ENCODE results near the gene CYTH2. TPM values are rescaled to one million over a fixed set of nuclear protein-coding genes. Genes with fewer than 3 reads are reported as not detected.
"Not testable (repeated sequence)": the region's sequence is repeated elsewhere in the genome, so short reads cannot be mapped to it uniquely, and the experiment has no call there.

Gene CYTH2
- total RNA-seq, 2 experiments from 2014 or later, result 22.5 to 24.2 TPM

- POLR2A ChIA-PET, result no interaction called here
- CTCF ChIA-PET, result interaction anchor here (1.1 to 2.4 kb wide), 3 partner anchors 10 to 105 kb away, joined by 4 to 9 read pairs (median 7); no protein-coding TSS in a partner anchor
- Mint-ChIP-seq H3K27me3 (no peaks in the 10 kb centered on the region), H3K9me3 (ENCODE audit: low read depth) (no peaks in the 10 kb centered on the region), H3K36me3 (ENCODE audit: low read depth) (no peaks in the 10 kb centered on the region), H3K27ac (peak overlapping the region; percentile 25), H3K4me3 (peak overlapping the region; percentile 76), H3K4me1 (peaks cover 11% of the 10 kb centered on the region)
- ATAC-seq (no peak), DNase-seq (no peak)
- intact Hi-C loops (cut with DNase I, micrococcal nuclease), result loop anchor here in 1 of 2 experiments (1.0 kb wide), 1 partner anchor 10 kb away; the partner anchor contains the start of gene CYTH2
Observed at GRCh38 chr19:48479686-48480085, 10.5 kb downstream of the CYTH2 start.

DNA sequence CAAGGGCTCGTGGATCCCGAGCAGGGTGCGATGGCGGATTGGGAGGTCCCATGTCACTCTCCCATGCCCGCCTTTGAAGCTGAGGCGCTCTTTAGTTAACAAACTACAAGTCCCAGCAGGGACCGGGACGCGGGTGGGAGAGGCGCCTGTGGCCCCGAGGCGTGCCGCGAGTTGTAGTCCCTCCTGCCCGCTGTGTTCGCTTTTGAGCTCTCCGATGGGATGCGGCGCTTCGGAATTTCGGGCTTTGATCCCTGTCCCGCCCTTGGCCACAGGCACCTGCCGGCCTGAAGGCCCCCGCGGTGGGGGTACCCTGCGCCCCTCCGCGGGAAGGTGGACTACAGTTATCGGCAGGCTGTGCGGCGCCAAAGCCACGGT, 11.0 kb downstream of the CYTH2 start:
- ATAC-seq, result peak; percentile 54
- no peaks in the 10 kb centered on the region for H3K9me3 Mint-ChIP-seq (ENCODE audit: low read depth)
- intact Hi-C loops (cut with DNase I, micrococcal nuclease), result loop anchor here in 1 of 2 experiments (1.0 kb wide), 1 partner anchor 11 kb away; the partner anchor contains the start of gene CYTH2
- H3K27ac Mint-ChIP-seq, result peak overlapping the region; percentile 86
- peak; percentile 69 for DNase-seq
- H3K27me3 Mint-ChIP-seq, result no peaks in the 10 kb centered on the region
- peaks cover 11% of the 10 kb centered on the region for H3K4me1 Mint-ChIP-seq
- CTCF ChIA-PET, result interaction anchor here (0.6 to 2.4 kb wide), 4 partner anchors 9 to 225 kb away, joined by 3 to 9 read pairs (median 6); no protein-coding TSS in a partner anchor
- no peaks in the 10 kb centered on the region for H3K36me3 Mint-ChIP-seq (ENCODE audit: low read depth)
- H3K4me3 Mint-ChIP-seq, result peak overlapping the region; percentile 76
- POLR2A ChIA-PET, result no interaction called here

DNA sequence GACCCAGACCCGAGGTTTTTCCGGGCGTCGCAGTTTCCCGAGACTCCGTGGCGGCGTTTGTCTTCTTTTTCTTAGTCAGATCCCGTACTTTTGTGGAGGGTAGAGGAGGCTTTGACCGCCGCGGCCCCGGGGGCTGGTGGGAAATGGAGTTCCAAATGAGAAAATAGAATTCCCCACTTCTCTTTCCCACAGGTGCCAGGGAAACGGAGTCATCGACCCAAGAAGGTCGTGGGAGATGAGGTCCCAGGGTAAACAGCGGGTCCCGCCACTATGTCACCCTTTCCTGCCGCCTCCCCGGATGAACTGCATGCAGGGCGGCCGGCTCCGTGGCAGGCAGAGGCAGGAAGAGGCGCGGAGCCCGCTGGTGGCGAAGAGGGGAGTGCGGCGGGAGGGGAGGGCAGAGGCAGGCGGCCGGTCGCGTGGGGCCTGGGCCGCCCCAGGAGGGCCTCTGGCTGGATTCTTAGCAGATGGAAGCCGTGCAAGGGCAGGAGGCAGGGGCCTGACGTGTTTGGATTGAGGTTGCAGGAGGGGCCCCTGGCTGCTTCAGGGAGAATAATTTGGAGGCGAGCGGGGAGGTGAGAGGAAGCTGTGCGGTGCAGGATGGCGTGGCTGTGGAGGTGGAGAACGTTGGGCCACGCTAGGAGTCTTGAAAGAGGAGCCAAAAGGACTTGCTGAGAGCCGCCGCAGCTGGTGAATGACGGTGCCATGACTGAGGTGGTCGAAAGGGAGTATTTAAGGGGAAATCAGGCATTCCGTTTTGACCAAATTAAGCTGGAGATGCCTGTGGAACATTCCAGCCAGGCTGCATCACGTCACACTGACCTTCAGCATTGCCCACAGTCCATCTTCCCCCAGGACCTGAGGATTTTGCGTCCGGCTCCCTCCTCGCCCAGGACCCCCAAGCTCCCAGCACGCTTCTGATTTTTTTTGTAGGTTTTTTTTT, 11.7 kb downstream of the CYTH2 start:
- H3K4me1 Mint-ChIP-seq, result peaks cover 11% of the 10 kb centered on the region
- intact Hi-C loops (cut with DNase I, micrococcal nuclease), result loop anchor here in 1 of 2 experiments (1.0 kb wide), 1 partner anchor 12 kb away; the partner anchor contains the start of gene CYTH2

GRCh38 chr19:48481846-48482639, 12.9 kb downstream of the CYTH2 start:
- H3K36me3 Mint-ChIP-seq (ENCODE audit: low read depth), result no peaks in the 10 kb centered on the region
- H3K4me3 Mint-ChIP-seq, result peak overlapping the region; percentile 76
- ATAC-seq (no peak), DNase-seq (no peak)
- POLR2A ChIA-PET, result no interaction called here
- intact Hi-C loops (cut with DNase I, micrococcal nuclease), result no loop called here
- no peak overlapping the region for H3K27ac Mint-ChIP-seq
- H3K4me1 Mint-ChIP-seq, result peaks cover 11% of the 10 kb centered on the region
- H3K9me3 Mint-ChIP-seq (ENCODE audit: low read depth), result no peaks in the 10 kb centered on the region
- H3K27me3 Mint-ChIP-seq, result no peaks in the 10 kb centered on the region
- CTCF ChIA-PET, result interaction anchor here (0.6 to 1.3 kb wide), 3 partner anchors 8 to 96 kb away, joined by 3 to 12 read pairs (median 3); no protein-coding TSS in a partner anchor

More for the DNA sequence above, 11.7 kb downstream of the CYTH2 start:
- peak overlapping the region; percentile 76 for H3K4me3 Mint-ChIP-seq
- H3K27ac Mint-ChIP-seq, result peak overlapping the region; percentile 86
- ATAC-seq (peak; percentile 80), DNase-seq (peak; percentile 77)
- H3K36me3 Mint-ChIP-seq (ENCODE audit: low read depth), result no peaks in the 10 kb centered on the region
- POLR2A ChIA-PET, result interaction anchor here (0.6 to 1.2 kb wide), 3 partner anchors 12 to 117 kb away, joined by 4 to 5 read pairs (median 5); partner anchors contain the start of genes SYNGR4 and TMEM143
- CTCF ChIA-PET, result interaction anchor here (0.6 to 2.4 kb wide), 10 partner anchors 9 to 1215 kb away, joined by 3 to 12 read pairs (median 3); no protein-coding TSS in a partner anchor
- H3K27me3 Mint-ChIP-seq, result no peaks in the 10 kb centered on the region
- no peaks in the 10 kb centered on the region for H3K9me3 Mint-ChIP-seq (ENCODE audit: low read depth)

GRCh38 chr19:48483301-48483700, 14.1 kb downstream of the CYTH2 start:
- Mint-ChIP-seq H3K9me3 (ENCODE audit: low read depth) (no peaks in the 10 kb centered on the region), H3K27ac (no peak overlapping the region), H3K27me3 (no peaks in the 10 kb centered on the region), H3K36me3 (ENCODE audit: low read depth) (no peaks in the 10 kb centered on the region), H3K4me3 (no peak overlapping the region), H3K4me1 (peaks cover 11% of the 10 kb centered on the region)
- CTCF ChIA-PET, result no interaction called here
- POLR2A ChIA-PET, result no interaction called here
- ATAC-seq, result no peak
- intact Hi-C loops (cut with DNase I, micrococcal nuclease), result no loop called here
- no peak for DNase-seq

DNA sequence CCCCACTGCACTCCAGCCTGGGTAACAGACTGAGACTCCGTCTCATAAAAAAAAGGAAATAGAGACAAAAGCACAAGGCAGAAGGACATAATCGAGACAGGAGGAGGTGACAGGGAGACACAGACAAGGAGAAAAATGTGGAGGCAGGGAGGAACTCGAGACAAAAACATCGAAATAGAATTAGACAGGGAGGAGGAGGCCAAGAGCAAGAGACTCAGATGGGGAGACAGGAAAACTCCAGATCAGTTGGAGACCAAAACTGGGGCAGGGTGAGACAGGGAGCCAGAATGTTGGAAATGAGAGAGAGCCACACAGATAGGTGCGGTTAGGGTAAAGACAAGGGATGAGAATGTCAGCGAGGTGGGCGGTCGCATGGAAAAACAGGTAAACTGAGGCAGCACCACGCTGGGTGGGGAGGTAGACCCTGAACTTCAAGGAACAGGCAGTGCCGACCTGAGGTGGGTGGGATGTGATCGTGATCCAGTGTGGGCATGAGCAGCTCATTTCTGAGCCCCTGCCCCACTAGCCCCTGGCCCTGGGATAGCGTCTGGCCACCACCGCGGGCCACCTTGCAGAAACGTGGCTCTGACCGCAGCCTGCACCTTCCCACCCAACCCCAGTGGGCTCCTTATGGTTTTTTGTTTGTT, 15.2 kb downstream of the CYTH2 start:
- no peaks in the 10 kb centered on the region for H3K27me3 Mint-ChIP-seq
- no peak overlapping the region for H3K4me3 Mint-ChIP-seq
- CTCF ChIA-PET, result interaction anchor here (0.7 kb wide), 1 partner anchor 412 kb away, joined by 3 read pairs; no protein-coding TSS in a partner anchor
- no peaks in the 10 kb centered on the region for H3K9me3 Mint-ChIP-seq (ENCODE audit: low read depth)
- no peak overlapping the region for H3K27ac Mint-ChIP-seq
- intact Hi-C loops (cut with DNase I, micrococcal nuclease), result no loop called here
- H3K4me1 Mint-ChIP-seq, result peaks cover 11% of the 10 kb centered on the region
- no peaks in the 10 kb centered on the region for H3K36me3 Mint-ChIP-seq (ENCODE audit: low read depth)
- ATAC-seq (no peak), DNase-seq (no peak)
- POLR2A ChIA-PET, result no interaction called here

GRCh38 chr19:48484931-48485612, 15.9 kb downstream of the CYTH2 start:
- no peak for ATAC-seq

GRCh38 chr19:48486706-48487105, 17.5 kb downstream of the CYTH2 start:
- POLR2A ChIA-PET, result interaction anchor here (0.7 kb wide), 1 partner anchor 127 kb away, joined by 8 read pairs; no protein-coding TSS in a partner anchor
- H3K27me3 Mint-ChIP-seq; ATAC-seq; DNase-seq; intact Hi-C loops (cut with DNase I, micrococcal nuclease); H3K27ac Mint-ChIP-seq; H3K4me3 Mint-ChIP-seq; H3K36me3 Mint-ChIP-seq (ENCODE audit: low read depth); H3K9me3 Mint-ChIP-seq (ENCODE audit: low read depth): not testable (repeated sequence)
- CTCF ChIA-PET, result interaction anchor here (0.7 to 1.6 kb wide), 5 partner anchors 21 to 122 kb away, joined by 3 to 7 read pairs (median 3); partner anchors contain the start of gene KDELR1
- H3K4me1 Mint-ChIP-seq, result peaks cover 14% of the 10 kb centered on the region

More at GRCh38 chr19:48484931-48485612, 15.9 kb downstream of the CYTH2 start:
- Mint-ChIP-seq H3K36me3 (ENCODE audit: low read depth) (no peaks in the 10 kb centered on the region), H3K27ac (no peak overlapping the region), H3K4me3 (no peak overlapping the region), H3K9me3 (ENCODE audit: low read depth) (no peaks in the 10 kb centered on the region), H3K27me3 (peaks cover 1% of the 10 kb centered on the region), H3K4me1 (peaks cover 14% of the 10 kb centered on the region)
- intact Hi-C loops (cut with DNase I, micrococcal nuclease), result no loop called here
- no peak for DNase-seq
- ChIA-PET CTCF (no interaction called here), POLR2A (no interaction called here)

- H3K27me3 Mint-ChIP-seq, result peaks cover 15% of the 10 kb centered on the region
- ATAC-seq (no peak), DNase-seq (no peak)
- no peak overlapping the region for H3K4me3 Mint-ChIP-seq
- no peaks in the 10 kb centered on the region for H3K9me3 Mint-ChIP-seq (ENCODE audit: low read depth)
- POLR2A ChIA-PET, result interaction anchor here (0.6 to 0.7 kb wide), 3 partner anchors 11 to 359 kb away, joined by 3 to 8 read pairs (median 3); no protein-coding TSS in a partner anchor
- intact Hi-C loops (cut with DNase I, micrococcal nuclease), result no loop called here
- H3K27ac Mint-ChIP-seq, result no peak overlapping the region
- CTCF ChIA-PET, result interaction anchor here (0.6 to 1.6 kb wide), 7 partner anchors 20 to 221 kb away, joined by 3 to 7 read pairs (median 3); no protein-coding TSS in a partner anchor
- H3K36me3 Mint-ChIP-seq (ENCODE audit: low read depth), result no peaks in the 10 kb centered on the region
- peaks cover 19% of the 10 kb centered on the region for H3K4me1 Mint-ChIP-seq
Observed at GRCh38 chr19:48487544-48487943, 18.4 kb downstream of the CYTH2 start.

GRCh38 chr19:48487948-48488347, 18.8 kb downstream of the CYTH2 start:
- ATAC-seq, result no peak

More at GRCh38 chr19:48487948-48488347, 18.8 kb downstream of the CYTH2 start:
- Mint-ChIP-seq H3K27ac (no peak overlapping the region), H3K9me3 (ENCODE audit: low read depth) (no peaks in the 10 kb centered on the region), H3K27me3 (peaks cover 17% of the 10 kb centered on the region), H3K4me1 (peaks cover 23% of the 10 kb centered on the region), H3K36me3 (ENCODE audit: low read depth) (no peaks in the 10 kb centered on the region), H3K4me3 (no peak overlapping the region)
- CTCF ChIA-PET, result interaction anchor here (0.6 to 2.6 kb wide), 7 partner anchors 18 to 222 kb away, joined by 3 to 9 read pairs (median 3); no protein-coding TSS in a partner anchor
- intact Hi-C loops (cut with DNase I, micrococcal nuclease), result no loop called here
- POLR2A ChIA-PET, result interaction anchor here (0.6 kb wide), 1 partner anchor 12 kb away, joined by 3 read pairs; no protein-coding TSS in a partner anchor
- no peak for DNase-seq
